ENCODE data around the gene ATXN7L1.

The ATXN7L1 gene

DNA sequence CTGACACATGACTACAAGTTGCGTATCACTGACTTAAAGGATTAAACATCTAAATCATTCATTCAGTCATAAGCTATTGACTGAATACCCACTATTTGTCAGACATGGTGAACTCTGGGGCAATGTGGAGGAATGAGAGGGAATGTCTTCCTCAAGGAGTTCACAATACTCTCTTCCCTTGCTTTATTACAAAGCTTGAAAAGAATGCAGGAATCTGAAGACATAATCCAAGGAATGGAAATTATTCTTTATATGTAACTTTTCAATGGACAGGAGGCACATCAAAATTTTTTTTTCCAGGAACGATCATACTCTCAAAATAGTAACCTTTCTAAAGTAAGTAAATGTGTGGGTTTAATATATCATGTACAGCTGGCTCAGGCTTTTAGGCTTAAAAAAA lies 111.9 kb downstream of the ATXN7L1 start:
- Histone ChIP-seq H3K27ac (no peak overlapping the region), H3K36me3 (replicated peaks) (no peaks in the 10 kb centered on the region), H3K4me3 (ENCODE audit: low read depth, low read length) (no peak overlapping the region), H3K27me3 (replicated peaks) (no peaks in the 10 kb centered on the region)
- DNase-seq = no peak
- no peak for TF ChIP-seq CTCF (IDR thresholded peaks at IDR 0.05; ENCODE audit: low read depth, low read length, missing control alignments)
- in situ Hi-C loops (cut with HindIII; ENCODE audit: low pct_ligation_motif_present, low sequenced_read_pairs) = loop anchor here (25.0 kb wide), 1 partner anchor 273 kb away; no protein-coding TSS in a partner anchor

DNA sequence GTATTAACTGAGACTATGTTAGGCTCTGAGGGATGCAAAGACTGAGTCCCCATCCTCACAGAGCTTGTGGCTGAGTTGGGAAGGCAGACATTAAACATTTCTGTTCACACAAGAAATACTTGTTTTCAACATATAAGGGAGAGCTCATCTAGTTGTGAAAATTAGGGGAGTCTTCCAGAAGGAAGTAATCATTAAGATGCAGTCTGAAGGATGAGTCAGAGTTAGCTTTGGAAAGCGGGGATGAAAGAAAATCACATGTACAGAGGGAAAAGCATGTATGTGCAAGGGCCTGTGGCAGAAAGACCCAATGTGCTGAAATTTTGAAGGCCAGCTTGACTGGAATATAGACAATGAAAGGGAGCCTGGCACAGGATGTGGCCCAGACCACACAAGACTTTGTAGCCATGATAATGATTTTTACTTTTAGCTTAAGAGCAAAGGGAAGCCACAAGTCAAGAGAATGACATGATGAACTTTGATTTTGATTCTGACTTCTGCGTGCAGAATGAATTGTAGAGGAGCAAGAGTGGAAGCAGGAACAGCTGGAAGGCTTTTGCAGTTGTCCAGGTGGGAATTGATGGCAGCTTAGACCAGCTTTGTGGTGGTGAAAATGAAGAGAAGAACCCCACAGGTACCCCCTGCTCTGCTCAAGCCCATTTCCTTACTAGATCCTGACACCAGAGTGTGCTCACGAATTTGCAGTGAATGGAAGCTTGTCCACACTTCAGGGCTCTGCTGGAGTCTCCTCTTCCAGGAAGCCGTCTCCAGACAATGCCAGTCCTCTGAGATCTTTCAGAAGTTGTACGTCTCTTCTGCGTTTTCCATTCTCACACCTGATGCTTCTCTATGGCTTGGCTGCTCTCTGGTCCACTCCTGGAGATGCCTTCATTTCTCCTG lies 115.6 kb downstream of the ATXN7L1 start:
- no peak overlapping the region for H3K27ac ChIP-seq
- H3K36me3 ChIP-seq (replicated peaks) = no peaks in the 10 kb centered on the region
- no peak for TF ChIP-seq CTCF (IDR thresholded peaks at IDR 0.05; ENCODE audit: low read depth, low read length, missing control alignments)
- in situ Hi-C loops (cut with HindIII; ENCODE audit: low pct_ligation_motif_present, low sequenced_read_pairs) = loop anchor here (25.0 kb wide), 1 partner anchor 277 kb away; no protein-coding TSS in a partner anchor
- H3K27me3 ChIP-seq (replicated peaks) = no peaks in the 10 kb centered on the region
- DNase-seq = no peak
- H3K4me3 ChIP-seq (ENCODE audit: low read depth, low read length) = no peak overlapping the region

DNA sequence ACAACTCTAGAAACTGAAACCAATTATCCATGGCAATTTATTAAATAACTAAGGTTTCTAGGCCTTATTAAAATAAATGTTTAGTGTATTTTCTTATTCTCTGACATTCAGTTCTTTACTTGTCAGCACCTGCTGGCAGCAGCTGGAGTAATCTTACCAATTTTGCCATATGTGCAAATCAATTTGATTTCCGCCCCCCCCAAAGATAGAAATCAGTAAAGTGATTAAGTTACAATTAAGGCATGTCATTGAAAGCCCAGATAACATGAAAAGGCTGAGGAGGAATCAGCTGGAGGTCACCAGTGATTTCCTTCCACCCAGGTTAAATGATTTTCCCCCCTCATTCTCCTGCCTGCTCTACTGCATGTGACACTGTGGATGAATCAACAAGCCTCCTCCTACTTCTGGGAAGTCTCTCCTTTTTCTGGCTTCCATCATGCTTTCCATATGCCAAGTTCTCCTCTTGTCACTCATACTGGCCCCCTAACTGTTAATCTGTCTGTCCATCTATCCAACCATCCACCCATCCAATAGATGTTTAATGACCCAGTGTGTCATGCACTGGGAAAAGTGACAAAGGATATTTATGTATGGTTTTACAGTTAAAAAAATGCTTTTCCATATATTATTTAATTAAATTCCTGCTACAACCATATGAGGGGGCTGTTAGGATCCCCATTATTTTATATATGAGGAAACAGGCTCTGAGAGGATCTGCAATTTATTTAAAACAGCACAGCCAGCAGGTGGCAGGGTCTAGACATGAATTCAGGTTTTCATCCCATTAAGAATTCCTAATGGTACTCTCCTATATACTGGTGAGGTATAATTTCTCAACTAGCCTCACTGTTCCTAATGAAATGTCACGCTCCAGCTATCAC lies 116.5 kb downstream of the ATXN7L1 start:
- in situ Hi-C loops (cut with HindIII; ENCODE audit: low pct_ligation_motif_present, low sequenced_read_pairs) = loop anchor here (25.0 kb wide), 1 partner anchor 277 kb away; no protein-coding TSS in a partner anchor
- Histone ChIP-seq H3K36me3 (replicated peaks) (no peaks in the 10 kb centered on the region), H3K4me3 (ENCODE audit: low read depth, low read length) (no peak overlapping the region), H3K27me3 (replicated peaks) (no peaks in the 10 kb centered on the region), H3K27ac (no peak overlapping the region)
- peak; percentile 62 for TF ChIP-seq CTCF (IDR thresholded peaks at IDR 0.05; ENCODE audit: low read depth, low read length, missing control alignments)
- DNase-seq = peak; percentile 67

GRCh38 chr7:105756367-105756766 lies 120.0 kb downstream of the ATXN7L1 start:
- Histone ChIP-seq H3K4me3 (ENCODE audit: low read depth, low read length) (no peak overlapping the region), H3K36me3 (replicated peaks) (no peaks in the 10 kb centered on the region), H3K27ac (no peak overlapping the region), H3K27me3 (replicated peaks) (no peaks in the 10 kb centered on the region)
- no peak for TF ChIP-seq CTCF (IDR thresholded peaks at IDR 0.05; ENCODE audit: low read depth, low read length, missing control alignments)
- no peak for DNase-seq
- in situ Hi-C loops (cut with HindIII; ENCODE audit: low pct_ligation_motif_present, low sequenced_read_pairs) = loop anchor here (25.0 kb wide), 1 partner anchor 281 kb away; no protein-coding TSS in a partner anchor

GRCh38 chr7:105752671-105753275 lies 123.6 kb downstream of the ATXN7L1 start:
- TF ChIP-seq CTCF (IDR thresholded peaks at IDR 0.05; ENCODE audit: low read depth, low read length, missing control alignments) = no peak

More at GRCh38 chr7:105752671-105753275, 123.6 kb downstream of the ATXN7L1 start:
- in situ Hi-C loops (cut with HindIII; ENCODE audit: low pct_ligation_motif_present, low sequenced_read_pairs) = loop anchor here (25.0 kb wide), 1 partner anchor 285 kb away; no protein-coding TSS in a partner anchor
- Histone ChIP-seq H3K4me3 (ENCODE audit: low read depth, low read length) (no peak overlapping the region), H3K27me3 (replicated peaks) (no peaks in the 10 kb centered on the region), H3K27ac (no peak overlapping the region), H3K36me3 (replicated peaks) (no peaks in the 10 kb centered on the region)
- no peak for DNase-seq
